HepG2 (cell line): ENCODE data around the gene CTNND2. TPM values are rescaled to one million over a fixed set of nuclear protein-coding genes. Genes with fewer than 3 reads are reported as not detected.

Experiments
- ATAC-seq: fragments of 200-7000 bp; cut with Tn5 transposase; 3 replicates; pipeline ENCODE4 v1.9.1; 2020; ENCODE audit warnings: mild to moderate bottlenecking, moderate library complexity
- BruUV-seq: library from RNA; stranded (reverse); fragments of 400-500 nt; replicated peaks from 2 replicates; lab custom pipeline; 2021; lab: Mats Ljungman, UMichigan
- CTCF ChIA-PET: fragments of 300-600 bp; formaldehyde crosslinking; extraction: SDS; loops from one replicate; lab custom pipeline; 2021; ENCODE audit warnings: low total read pairs, inconsistent platforms, low intra/inter-chr PET ratio; lab: Yijun Ruan, JAX
- POLR2A ChIA-PET: fragments of 350-600 bp; sonication (Branson Sonifier 250); formaldehyde crosslinking; loops from one replicate; lab custom pipeline; 2020; ENCODE audit warnings: antibody characterized with exemption, inconsistent platforms; lab: Yijun Ruan, JAX
- DNase-seq: peaks from one replicate; pipeline ENCODE4 v3.0.0-alpha.2; 2015; ENCODE audit warnings: low spot score
- FAIRE-seq: peaks from 3 replicates; lab custom pipeline; 2011; peaks lifted over from hg19 to GRCh38; lab: Jason Lieb, UNC
- H2AFZ ChIP-seq: one replicate; pipeline ENCODE4 v1.6.1; 2011; ENCODE audit warnings: low read length, inconsistent platforms
- H3K27ac ChIP-seq: fragments of 300-600 bp; 3 replicates; pipeline ENCODE4 v1.8.0; 2011; ENCODE audit warnings: mixed run types, mild to moderate bottlenecking, mixed read lengths, low read length, inconsistent platforms; ENCODE audit not compliant: insufficient read depth; ENCODE audit errors: extremely low read length
- H3K27me3 ChIP-seq, 2 experiments: fragments of 200-600 bp in 1 of 2; 2 replicates in 1 of 2; 3 replicates in 1 of 2; pipeline versions ENCODE4 v1.6.0 to v1.8.0; 2011; ENCODE audit warnings: low read length in 2 of 2, mild to moderate bottlenecking in 2 of 2, moderate library complexity in 2 of 2, inconsistent platforms in 1 of 2; ENCODE audit not compliant: insufficient read depth in 2 of 2, control insufficient read depth in 1 of 2
- H3K36me3 ChIP-seq, 2 experiments: fragments of 200-600 bp in 1 of 2; replicated peaks in 1 of 2; 2 replicates in 1 of 2; 3 replicates in 1 of 2; pipeline versions ENCODE4 v1.5.1 to v1.8.0; 2011; ENCODE audit warnings: low read length in 2 of 2, inconsistent platforms in 1 of 2; ENCODE audit not compliant: insufficient read depth in 2 of 2, control insufficient read depth in 1 of 2
- H3K4me1 ChIP-seq: 2 replicates; pipeline ENCODE4 v1.5.1; 2012; ENCODE audit warnings: low read length, inconsistent platforms; ENCODE audit not compliant: insufficient read depth
- H3K4me2 ChIP-seq: 2 replicates; pipeline ENCODE4 v1.6.0; 2011; ENCODE audit warnings: low read depth, low read length, inconsistent platforms
- H3K4me3 ChIP-seq, 3 experiments: fragments of 200-600 bp in 1 of 3; sonication (generic), shearing (Covaris generic) in 1 of 3; replicated peaks in 1 of 3; 2 replicates each; pipeline ENCODE4 v1.5.1; 2011 to 2016; ENCODE audit warnings: low read length in 3 of 3, inconsistent platforms in 2 of 3, low read depth in 2 of 3, mild to moderate bottlenecking in 2 of 3, control low read depth in 1 of 3, mixed read lengths in 1 of 3; ENCODE audit not compliant: insufficient read depth in 1 of 3
- H3K79me2 ChIP-seq: one replicate; pipeline ENCODE4 v1.6.1; 2011; ENCODE audit warnings: low read length, inconsistent platforms; ENCODE audit not compliant: insufficient read depth
- H3K9ac ChIP-seq: 2 replicates; pipeline ENCODE4 v1.6.0; 2011; ENCODE audit warnings: mild to moderate bottlenecking, low read depth, low read length, inconsistent platforms; ENCODE audit not compliant: insufficient read depth
- H3K9me3 ChIP-seq: 2 replicates; pipeline ENCODE4 v1.5.1; 2012; ENCODE audit warnings: mild to moderate bottlenecking, low read length
- H4K20me1 ChIP-seq: 2 replicates; pipeline ENCODE4 v1.6.0; 2011; ENCODE audit warnings: inconsistent platforms, mild to moderate bottlenecking, low read length, moderate library complexity; ENCODE audit not compliant: insufficient read depth
- HDAC2 ChIP-seq: sonication (generic); formaldehyde crosslinking; IDR thresholded peaks from 2 replicates; pipeline ENCODE4 v1.4.0; 2020; ENCODE audit warnings: missing genetic modification reagents
- HINFP ChIP-seq: sonication (generic); formaldehyde crosslinking; IDR thresholded peaks from 2 replicates; pipeline ENCODE4 v1.4.0; 2020; ENCODE audit warnings: low read depth, mild to moderate bottlenecking, missing genetic modification reagents
- KDM5B ChIP-seq: sonication (generic); formaldehyde crosslinking; IDR thresholded peaks from 2 replicates; pipeline ENCODE4 v1.4.0; 2020; ENCODE audit warnings: missing genetic modification reagents, mild to moderate bottlenecking, borderline replicate concordance
- RFXANK ChIP-seq: IDR thresholded peaks from 2 replicates; pipeline ENCODE4 v1.6.1; 2016
- SP140L ChIP-seq: sonication (generic); formaldehyde crosslinking; IDR thresholded peaks from 2 replicates; pipeline ENCODE4 v1.4.0; 2020; ENCODE audit warnings: missing genetic modification reagents, borderline replicate concordance
- THYN1 ChIP-seq: sonication (generic); formaldehyde crosslinking; IDR thresholded peaks from 2 replicates; pipeline ENCODE4 v1.8.1; 2023; ENCODE audit warnings: low read depth, mild to moderate bottlenecking, moderate library complexity, missing genetic modification reagents, borderline replicate concordance
- ZNF383 ChIP-seq: sonication (generic); formaldehyde crosslinking; IDR thresholded peaks from 2 replicates; pipeline ENCODE4 v1.4.0; 2020; ENCODE audit warnings: missing genetic modification reagents, mild to moderate bottlenecking, borderline replicate concordance
- ZNF616 ChIP-seq: sonication (generic); formaldehyde crosslinking; IDR thresholded peaks from 2 replicates; pipeline ENCODE4 v1.5.0; 2020; ENCODE audit warnings: low read depth, mild to moderate bottlenecking, missing genetic modification reagents
- ZNF83 ChIP-seq: sonication (generic); formaldehyde crosslinking; IDR thresholded peaks from 2 replicates; pipeline ENCODE4 v1.4.0; 2020; ENCODE audit warnings: missing genetic modification reagents, mild to moderate bottlenecking, borderline replicate concordance
- ZNF850 ChIP-seq: sonication (generic); formaldehyde crosslinking; conservative IDR thresholded peaks from 2 replicates; pipeline ENCODE4 v1.9.0; 2021; ENCODE audit warnings: mild to moderate bottlenecking, missing genetic modification reagents
- ZNF883 ChIP-seq: sonication (generic); formaldehyde crosslinking; IDR thresholded peaks from 2 replicates; pipeline ENCODE4 v1.5.1; 2020; ENCODE audit warnings: mild to moderate bottlenecking, missing genetic modification reagents; ENCODE audit errors: not compliant biosample characterization
- WGBS: methylation state at CpG from one replicate; pipeline ENCODE4 v1.1.6; 2017; ENCODE audit warnings: low lambda C conversion rate; 5-methylcytosine and 5-hydroxymethylcytosine counted together
- in situ Hi-C: cut with HindIII; loops from 2 replicates; pipeline ENCODE4 v1.10.0; 2017; ENCODE audit warnings: low pct_unique_long_range_greater_than_20kb; ENCODE audit not compliant: extremely low pct_ligation_motif_present
- intact Hi-C: fragments of 100-400 bp; cut with micrococcal nuclease; formaldehyde crosslinking; loops from one replicate; pipeline ENCODE4 v1.10.0; 2022; ENCODE audit not compliant: unreplicated experiment
- polyA plus RNA-seq, 8 experiments: library from polyadenylated mRNA; depleted of rRNA in 3 of 8; stranded (reverse) in 7 of 8; unstranded in 1 of 8; fragments of >200 nt; fragmentation: Illumina TruSeq in 4 of 8; extraction: Trizol in 4 of 8; gene quantifications; 2 replicates each; pipeline versions ENCODE4 v1.2.1 to v1.2.3, GENCODE V29; 2011 to 2016; ENCODE audit warnings: low read depth in 4 of 8, missing spikeins in 1 of 8, mixed read lengths in 1 of 8; ENCODE audit not compliant: insufficient read depth in 1 of 8
- total RNA-seq, 5 experiments: library from RNA; depleted of rRNA; stranded (reverse); fragments of >200 nt; fragmentation: Illumina TruSeq; extraction: Trizol; gene quantifications; 2 replicates each; pipeline ENCODE4 v1.2.3, GENCODE V29; 2016; ENCODE audit warnings: low read depth in 1 of 5
- TF ChIP-seq, protein P1 (sequence below): sonication (generic); formaldehyde crosslinking; conservative IDR thresholded peaks from 2 replicates; pipeline ENCODE4 v1.5.0; 2020; ENCODE audit warnings: missing genetic modification reagents
- TF ChIP-seq, protein P2 (sequence below): sonication (generic); formaldehyde crosslinking; IDR thresholded peaks from 2 replicates; pipeline ENCODE4 v1.5.0; 2020; ENCODE audit warnings: mild to moderate bottlenecking, missing genetic modification reagents, moderate library complexity
- TF ChIP-seq, protein P3 (sequence below): sonication (generic); formaldehyde crosslinking; IDR thresholded peaks from 2 replicates; pipeline ENCODE4 v1.5.1; 2020; ENCODE audit warnings: missing genetic modification reagents, mild to moderate bottlenecking, borderline replicate concordance

Gene CTNND2
- total and polyA plus RNA-seq, 2 of the 13 experiments (the other 11 are each of a cell fraction or from before 2014, with no cell fraction given), result not detected

DNA sequence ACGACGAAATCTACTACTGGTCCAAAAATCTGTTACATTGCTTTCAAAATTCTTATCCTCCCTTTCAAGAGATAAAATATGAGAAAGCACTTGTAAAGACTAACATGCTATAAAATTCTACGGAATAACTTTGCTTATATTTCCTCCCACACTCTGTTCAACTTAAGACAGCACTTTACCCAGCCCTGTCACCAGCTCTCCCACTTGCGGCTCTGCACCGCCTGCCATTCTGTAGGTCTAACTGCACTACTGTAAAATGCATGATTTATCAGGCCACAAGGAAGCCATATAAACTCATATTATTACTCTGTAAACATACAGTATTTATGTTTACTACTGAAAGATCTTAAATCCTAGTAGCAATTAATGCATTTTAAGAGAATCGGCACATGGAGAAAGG is 11.4 kb downstream of the CTNND2 start:
- ATAC-seq (no peak), FAIRE-seq (no peak), DNase-seq (no peak)
- Histone ChIP-seq H3K9ac (no peak overlapping the region), H3K4me3 (no peak overlapping the region), H4K20me1 (no peaks in the 10 kb centered on the region), H3K9me3 (peaks cover 6% of the 10 kb centered on the region), H3K4me1 (no peaks in the 10 kb centered on the region), H3K79me2 (no peaks in the 10 kb centered on the region), H3K4me2 (no peak overlapping the region), H3K27me3 (no peaks in the 10 kb centered on the region), H3K27ac (no peak overlapping the region), H2AFZ (no peak overlapping the region), H3K36me3 (no peaks in the 10 kb centered on the region)
- in situ Hi-C loops (no loop called here), intact Hi-C loops (no loop called here)
- ChIA-PET CTCF (no interaction called here), POLR2A (no interaction called here)
- TF ChIP-seq RFXANK (CRISPR knock-in tag), result no peak
- no peak for TF ChIP-seq ZNF616 (CRISPR knock-in tag)
- TF ChIP-seq, protein P1, sequence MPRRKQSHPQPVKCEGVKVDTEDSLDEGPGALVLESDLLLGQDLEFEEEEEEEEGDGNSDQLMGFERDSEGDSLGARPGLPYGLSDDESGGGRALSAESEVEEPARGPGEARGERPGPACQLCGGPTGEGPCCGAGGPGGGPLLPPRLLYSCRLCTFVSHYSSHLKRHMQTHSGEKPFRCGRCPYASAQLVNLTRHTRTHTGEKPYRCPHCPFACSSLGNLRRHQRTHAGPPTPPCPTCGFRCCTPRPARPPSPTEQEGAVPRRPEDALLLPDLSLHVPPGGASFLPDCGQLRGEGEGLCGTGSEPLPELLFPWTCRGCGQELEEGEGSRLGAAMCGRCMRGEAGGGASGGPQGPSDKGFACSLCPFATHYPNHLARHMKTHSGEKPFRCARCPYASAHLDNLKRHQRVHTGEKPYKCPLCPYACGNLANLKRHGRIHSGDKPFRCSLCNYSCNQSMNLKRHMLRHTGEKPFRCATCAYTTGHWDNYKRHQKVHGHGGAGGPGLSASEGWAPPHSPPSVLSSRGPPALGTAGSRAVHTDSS (CRISPR knock-in tag), result no peak
- TF ChIP-seq ZNF883 (CRISPR knock-in tag), result no peak
- TF ChIP-seq HINFP (CRISPR knock-in tag), result no peak
- TF ChIP-seq ZNF383 (CRISPR knock-in tag), result no peak
- no peak for TF ChIP-seq SP140L
- TF ChIP-seq ZNF850 (CRISPR knock-in tag), result no peak
- TF ChIP-seq, protein P2, sequence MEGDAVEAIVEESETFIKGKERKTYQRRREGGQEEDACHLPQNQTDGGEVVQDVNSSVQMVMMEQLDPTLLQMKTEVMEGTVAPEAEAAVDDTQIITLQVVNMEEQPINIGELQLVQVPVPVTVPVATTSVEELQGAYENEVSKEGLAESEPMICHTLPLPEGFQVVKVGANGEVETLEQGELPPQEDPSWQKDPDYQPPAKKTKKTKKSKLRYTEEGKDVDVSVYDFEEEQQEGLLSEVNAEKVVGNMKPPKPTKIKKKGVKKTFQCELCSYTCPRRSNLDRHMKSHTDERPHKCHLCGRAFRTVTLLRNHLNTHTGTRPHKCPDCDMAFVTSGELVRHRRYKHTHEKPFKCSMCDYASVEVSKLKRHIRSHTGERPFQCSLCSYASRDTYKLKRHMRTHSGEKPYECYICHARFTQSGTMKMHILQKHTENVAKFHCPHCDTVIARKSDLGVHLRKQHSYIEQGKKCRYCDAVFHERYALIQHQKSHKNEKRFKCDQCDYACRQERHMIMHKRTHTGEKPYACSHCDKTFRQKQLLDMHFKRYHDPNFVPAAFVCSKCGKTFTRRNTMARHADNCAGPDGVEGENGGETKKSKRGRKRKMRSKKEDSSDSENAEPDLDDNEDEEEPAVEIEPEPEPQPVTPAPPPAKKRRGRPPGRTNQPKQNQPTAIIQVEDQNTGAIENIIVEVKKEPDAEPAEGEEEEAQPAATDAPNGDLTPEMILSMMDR, result no peak
- TF ChIP-seq HDAC2 (CRISPR knock-in tag), result no peak
- TF ChIP-seq, protein P3, sequence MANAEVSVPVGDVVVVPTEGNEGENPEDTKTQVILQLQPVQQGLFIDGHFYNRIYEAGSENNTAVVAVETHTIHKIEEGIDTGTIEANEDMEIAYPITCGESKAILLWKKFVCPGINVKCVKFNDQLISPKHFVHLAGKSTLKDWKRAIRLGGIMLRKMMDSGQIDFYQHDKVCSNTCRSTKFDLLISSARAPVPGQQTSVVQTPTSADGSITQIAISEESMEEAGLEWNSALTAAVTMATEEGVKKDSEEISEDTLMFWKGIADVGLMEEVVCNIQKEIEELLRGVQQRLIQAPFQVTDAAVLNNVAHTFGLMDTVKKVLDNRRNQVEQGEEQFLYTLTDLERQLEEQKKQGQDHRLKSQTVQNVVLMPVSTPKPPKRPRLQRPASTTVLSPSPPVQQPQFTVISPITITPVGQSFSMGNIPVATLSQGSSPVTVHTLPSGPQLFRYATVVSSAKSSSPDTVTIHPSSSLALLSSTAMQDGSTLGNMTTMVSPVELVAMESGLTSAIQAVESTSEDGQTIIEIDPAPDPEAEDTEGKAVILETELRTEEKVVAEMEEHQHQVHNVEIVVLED (CRISPR knock-in tag), result no peak
- no peak for TF ChIP-seq THYN1 (CRISPR knock-in tag)
- no peak for TF ChIP-seq KDM5B
- no peak for TF ChIP-seq ZNF83 (CRISPR knock-in tag)
- BruUV-seq, result no TSS peak
- 33% methylated on average over 6 of the region's 6 CpGs for WGBS
